ENCODE results near the gene ZC2HC1B. TPM values are rescaled to one million over a fixed set of nuclear protein-coding genes. Genes with fewer than 3 reads are reported as not detected.

The ZC2HC1B gene
- total and polyA plus RNA-seq, 10 of the 15 experiments (the other 5 are each of a cell fraction or from before 2014, with no cell fraction given): 0.09 to 0.36 (median 0.31) TPM; not detected in 5

- POLR2A ChIA-PET: no interaction called here
Observed at GRCh38 chr6:143970456-143971218, 106.4 kb downstream of the ZC2HC1B start.

More at GRCh38 chr6:143970456-143971218, 106.4 kb downstream of the ZC2HC1B start:
- Histone ChIP-seq H3K4me1 (ENCODE audit: control insufficient read depth, insufficient read depth, low read length) (no peaks in the 10 kb centered on the region), H4K20me1 (ENCODE audit: control insufficient read depth, insufficient read depth) (no peaks in the 10 kb centered on the region), H3K4me3 (no peak overlapping the region), H3K27ac (ENCODE audit: control insufficient read depth, insufficient read depth) (no peak overlapping the region), H3K27me3 (replicated peaks in 1 of 2; ENCODE audit: control insufficient read depth in 2 of 2, insufficient read depth in 2 of 2, low read length in 1 of 2) (no peaks in the 10 kb centered on the region), H3K9ac (ENCODE audit: control insufficient read depth, insufficient read depth, low read length) (no peak overlapping the region), H3K9me3 (replicated peaks; ENCODE audit: control insufficient read depth, insufficient read depth, low read length) (no peaks in the 10 kb centered on the region), H3K79me2 (ENCODE audit: control insufficient read depth, insufficient read depth, low read length) (no peaks in the 10 kb centered on the region), H3K4me2 (ENCODE audit: control insufficient read depth, insufficient read depth) (no peak overlapping the region), H2AFZ (ENCODE audit: control insufficient read depth, low read depth, low read length) (no peak overlapping the region), H3K36me3 (ENCODE audit: control insufficient read depth in 2 of 2, insufficient read depth in 2 of 2, low read length in 1 of 2) (peaks cover 0 to 3% of the 10 kb centered on the region in 2 experiments; a peak in 2 of 4 replicates)
- in situ Hi-C loops (cut with MboI): no loop called here
- no peak for ATAC-seq
- WGBS (ENCODE audit: insufficient coverage, insufficient replicate concordance, low lambda C conversion rate, missing lambda C conversion rate): 60% methylated on average over 6 of the region's 6 CpGs
- SMC1A ChIA-PET (ENCODE audit: uncharacterized antibody, unreplicated experiment): no interaction called here
- intact Hi-C loops (cut with micrococcal nuclease; ENCODE audit: unreplicated experiment): no loop called here
- CTCF ChIA-PET: interaction anchor here (0.6 to 2.0 kb wide), 2 partner anchors 31 to 1510 kb away, joined by 3 to 7 read pairs; no protein-coding TSS in a partner anchor
- RAD21 ChIA-PET (ENCODE audit: unreplicated experiment): no interaction called here
- FAIRE-seq: no peak
- DNase-seq (ENCODE audit: low read depth, low spot score): no peak
- BruUV-seq (replicated peaks): no TSS peak
- TF ChIP-seq BCL11A (IDR thresholded peaks at IDR 0.05; ENCODE audit: low read depth, low read length) (no peak), YY1 (IDR thresholded peaks at IDR 0.05; ENCODE audit: low read depth, low read length) (no peak), CHD2 (IDR thresholded peaks at IDR 0.05; ENCODE audit: borderline replicate concordance, low read depth, low read length) (no peak), SUZ12 (IDR thresholded peaks at IDR 0.05; ENCODE audit: unreplicated experiment) (no peak), TAF1 (IDR thresholded peaks at IDR 0.05; ENCODE audit: borderline replicate concordance, low read depth, low read length) (no peak), IRF5 (IDR thresholded peaks at IDR 0.05; ENCODE audit: borderline replicate concordance) (no peak), ZNF217 (IDR thresholded peaks at IDR 0.05) (no peak), MXI1 (IDR thresholded peaks at IDR 0.05; ENCODE audit: low read depth, low read length) (no peak), RFX5 (IDR thresholded peaks at IDR 0.05; ENCODE audit: low read depth, low read length) (no peak), ZNF274 (IDR thresholded peaks at IDR 0.05; ENCODE audit: insufficient read depth, insufficient read length) (no peak), GABPA (IDR thresholded peaks at IDR 0.05; ENCODE audit: low read depth) (no peak), NFXL1 (IDR thresholded peaks at IDR 0.05; ENCODE audit: borderline replicate concordance) (no peak), GATAD2B (conservative IDR thresholded peaks at IDR 0.05; ENCODE audit: low read depth) (no peak)
- TF ChIP-seq, protein P1, sequence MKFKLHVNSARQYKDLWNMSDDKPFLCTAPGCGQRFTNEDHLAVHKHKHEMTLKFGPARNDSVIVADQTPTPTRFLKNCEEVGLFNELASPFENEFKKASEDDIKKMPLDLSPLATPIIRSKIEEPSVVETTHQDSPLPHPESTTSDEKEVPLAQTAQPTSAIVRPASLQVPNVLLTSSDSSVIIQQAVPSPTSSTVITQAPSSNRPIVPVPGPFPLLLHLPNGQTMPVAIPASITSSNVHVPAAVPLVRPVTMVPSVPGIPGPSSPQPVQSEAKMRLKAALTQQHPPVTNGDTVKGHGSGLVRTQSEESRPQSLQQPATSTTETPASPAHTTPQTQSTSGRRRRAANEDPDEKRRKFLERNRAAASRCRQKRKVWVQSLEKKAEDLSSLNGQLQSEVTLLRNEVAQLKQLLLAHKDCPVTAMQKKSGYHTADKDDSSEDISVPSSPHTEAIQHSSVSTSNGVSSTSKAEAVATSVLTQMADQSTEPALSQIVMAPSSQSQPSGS (IDR thresholded peaks at IDR 0.05; ENCODE audit: low read length): no peak
